Activated T-cell treated with anti-CD3 and anti-CD28 coated beads, Interleukin-2, amount 50 U/mL, for 24 hours (primary cell): ENCODE data around the gene LPXN.

Experiments
- DNase-seq: peaks from one replicate; pipeline ENCODE4 v3.0.0-alpha.2; 2020
- H3K27ac Mint-ChIP-seq: 2 replicates; pipeline ENCODE4 v1.8.0; 2020; ENCODE audit warnings: mild to moderate bottlenecking, mixed read lengths
- H3K27me3 Mint-ChIP-seq: 2 replicates; pipeline ENCODE4 v1.8.0; 2020; ENCODE audit warnings: mixed read lengths
- H3K36me3 Mint-ChIP-seq: 2 replicates; pipeline ENCODE4 v1.8.0; 2020; ENCODE audit warnings: low read depth, mixed read lengths
- H3K4me1 Mint-ChIP-seq: 2 replicates; pipeline ENCODE4 v1.8.0; 2020; ENCODE audit warnings: low read depth, mixed read lengths
- H3K4me3 Mint-ChIP-seq: 2 replicates; pipeline ENCODE4 v1.8.0; 2020; ENCODE audit warnings: mild to moderate bottlenecking, moderate library complexity, mixed read lengths
- H3K9me3 Mint-ChIP-seq: 2 replicates; pipeline ENCODE4 v1.8.0; 2020; ENCODE audit warnings: mixed read lengths

Gene LPXN

DNA sequence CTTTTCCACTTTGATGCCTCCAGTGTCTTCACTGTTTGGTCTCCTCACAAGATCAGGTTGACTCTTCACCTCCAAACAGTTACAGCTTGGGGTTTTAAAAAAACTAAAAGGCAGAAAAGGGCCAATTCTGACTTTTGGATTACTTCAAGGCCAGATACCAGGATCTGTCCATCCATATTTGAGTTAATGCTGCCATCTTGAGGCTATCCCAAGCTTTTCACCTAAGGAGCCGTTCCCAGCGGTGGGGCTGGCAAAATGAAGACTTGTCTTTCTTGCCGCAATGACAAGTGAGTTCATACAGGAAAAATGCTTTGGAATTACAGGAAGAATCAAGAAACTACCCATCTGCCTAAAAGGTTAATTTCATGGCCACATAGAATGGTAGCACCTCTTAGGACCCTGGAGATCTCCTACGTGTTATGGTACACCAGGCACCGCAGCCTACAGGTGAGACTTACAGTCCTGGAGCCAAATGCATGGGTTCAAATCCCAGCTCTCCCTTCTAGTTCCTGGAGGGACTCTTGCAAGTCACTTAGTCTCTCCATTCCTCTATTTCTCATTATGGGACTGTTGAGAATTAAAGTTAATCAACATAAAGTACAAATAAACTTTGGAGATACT lies 61.8 kb downstream of the LPXN start:
- Mint-ChIP-seq H3K9me3 (no peaks in the 10 kb centered on the region), H3K27me3 (no peaks in the 10 kb centered on the region), H3K27ac (no peak overlapping the region), H3K4me1 (no peaks in the 10 kb centered on the region), H3K36me3 (peaks cover 4% of the 10 kb centered on the region), H3K4me3 (no peak overlapping the region)
- DNase-seq: no peak

GRCh38 chr11:58511636-58512035 lies 64.0 kb downstream of the LPXN start:
- peaks cover 8% of the 10 kb centered on the region for H3K4me1 Mint-ChIP-seq
- H3K36me3 Mint-ChIP-seq: peaks cover 18% of the 10 kb centered on the region
- no peak overlapping the region for H3K4me3 Mint-ChIP-seq
- DNase-seq: no peak
- H3K9me3 Mint-ChIP-seq: no peaks in the 10 kb centered on the region
- H3K27me3 Mint-ChIP-seq: no peaks in the 10 kb centered on the region
- H3K27ac Mint-ChIP-seq: no peak overlapping the region

DNA sequence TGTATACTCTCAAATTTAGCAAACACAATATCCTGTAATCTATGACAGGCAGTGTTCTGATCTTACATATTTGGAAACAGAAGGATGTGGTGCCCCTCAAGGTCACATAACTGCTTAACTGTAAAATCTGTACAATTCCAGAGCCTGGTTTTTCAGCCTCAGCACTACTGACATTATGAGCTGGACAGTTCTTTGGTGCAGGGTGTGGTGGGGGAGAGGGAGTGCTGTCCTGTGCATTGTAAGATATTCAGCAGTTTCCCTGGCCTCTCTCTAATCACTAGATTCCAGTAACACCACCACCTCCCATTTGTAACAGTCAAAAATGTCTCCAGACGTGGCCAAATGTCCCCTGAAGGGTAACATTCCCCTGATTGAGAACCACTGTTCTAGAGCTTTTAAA lies 65.9 kb downstream of the LPXN start:
- DNase-seq: no peak
- Mint-ChIP-seq H3K9me3 (no peaks in the 10 kb centered on the region), H3K36me3 (peaks cover 30% of the 10 kb centered on the region), H3K4me3 (no peak overlapping the region), H3K27me3 (no peaks in the 10 kb centered on the region), H3K27ac (no peak overlapping the region), H3K4me1 (peaks cover 23% of the 10 kb centered on the region)

DNA sequence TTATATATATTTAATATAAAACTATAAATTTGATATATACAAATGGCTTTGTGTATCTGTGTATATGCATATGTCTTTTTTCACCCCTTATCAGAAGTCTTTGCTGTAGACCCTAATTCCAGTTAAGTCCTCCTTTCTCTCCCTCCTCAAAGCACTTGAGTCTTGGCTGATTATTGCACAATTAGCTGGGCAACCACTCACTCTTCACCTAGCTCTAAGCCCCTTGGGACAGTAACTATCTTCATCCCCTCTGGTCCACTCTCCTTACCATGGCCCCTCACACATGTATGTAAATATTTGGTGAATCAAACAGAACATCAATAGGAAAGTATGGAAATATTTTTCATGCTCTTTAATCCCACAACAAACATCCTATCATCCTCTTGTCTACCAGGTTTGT lies 66.8 kb downstream of the LPXN start:
- no peak overlapping the region for H3K4me3 Mint-ChIP-seq
- no peak overlapping the region for H3K27ac Mint-ChIP-seq
- no peaks in the 10 kb centered on the region for H3K27me3 Mint-ChIP-seq
- peaks cover 23% of the 10 kb centered on the region for H3K4me1 Mint-ChIP-seq
- H3K36me3 Mint-ChIP-seq: peaks cover 36% of the 10 kb centered on the region
- no peak for DNase-seq
- no peaks in the 10 kb centered on the region for H3K9me3 Mint-ChIP-seq

GRCh38 chr11:58508005-58508404 lies 67.7 kb downstream of the LPXN start, which contains the start of gene OR5B21:
OR5B21 (minus strand) TSS chr11:58508105; CDS start chr11:58508105, 0 bp downstream.
- Mint-ChIP-seq H3K9me3 (no peaks in the 10 kb centered on the region), H3K4me1 (peaks cover 23% of the 10 kb centered on the region), H3K4me3 (no peak within 1 kb of the TSS), H3K27me3 (no peaks in the 10 kb centered on the region), H3K27ac (no peak within 1 kb of the TSS), H3K36me3 (peaks cover 42% of the 10 kb centered on the region)
- DNase-seq: no peak

GRCh38 chr11:58507355-58507754 lies 68.3 kb downstream of the LPXN start:
- H3K9me3 Mint-ChIP-seq: no peaks in the 10 kb centered on the region
- H3K4me1 Mint-ChIP-seq: peaks cover 23% of the 10 kb centered on the region
- peaks cover 43% of the 10 kb centered on the region for H3K36me3 Mint-ChIP-seq
- no peak overlapping the region for H3K27ac Mint-ChIP-seq
- DNase-seq: no peak
- H3K27me3 Mint-ChIP-seq: no peaks in the 10 kb centered on the region
- no peak overlapping the region for H3K4me3 Mint-ChIP-seq

DNA sequence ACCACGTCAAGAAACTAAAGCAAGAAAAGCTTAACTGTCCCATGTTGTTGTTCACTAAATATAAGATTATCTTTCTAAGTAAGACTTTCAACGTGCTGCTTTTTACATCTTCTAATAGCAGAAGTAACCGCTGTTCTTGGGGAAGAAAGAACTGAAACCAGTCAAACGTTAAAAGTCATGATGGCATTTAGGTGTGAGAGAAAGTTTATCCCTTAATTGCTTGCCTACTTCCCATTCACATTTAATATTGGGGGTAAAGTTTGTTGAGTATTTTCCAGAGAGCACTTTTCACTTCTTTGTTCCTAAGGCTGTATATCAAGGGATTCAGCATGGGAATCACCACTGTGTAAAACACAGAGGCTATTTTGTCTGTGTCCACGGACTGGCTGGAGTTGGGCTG lies 68.7 kb downstream of the LPXN start:
- no peaks in the 10 kb centered on the region for H3K27me3 Mint-ChIP-seq
- no peak for DNase-seq
- peaks cover 43% of the 10 kb centered on the region for H3K36me3 Mint-ChIP-seq
- H3K4me3 Mint-ChIP-seq: no peak overlapping the region
- peaks cover 23% of the 10 kb centered on the region for H3K4me1 Mint-ChIP-seq
- peak overlapping the region; percentile 84 for H3K27ac Mint-ChIP-seq
- no peaks in the 10 kb centered on the region for H3K9me3 Mint-ChIP-seq

DNA sequence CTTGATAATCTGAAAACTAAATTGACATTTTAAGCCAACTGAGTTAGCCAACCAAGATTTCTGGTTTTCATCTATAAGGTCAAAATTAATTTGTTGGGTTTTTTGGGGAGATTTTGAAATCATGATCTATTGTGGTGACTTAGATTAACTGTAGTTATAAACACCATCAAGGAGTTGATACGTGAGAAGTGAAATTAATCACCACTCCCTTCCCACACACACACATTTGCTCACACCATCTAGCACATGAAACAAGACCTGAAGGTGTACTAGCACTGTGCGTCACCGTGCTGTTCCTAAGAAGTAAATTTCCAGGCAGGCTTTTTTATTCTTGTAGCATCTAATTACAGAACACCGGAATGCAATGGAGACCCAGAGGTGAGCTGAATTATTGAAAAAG lies 69.8 kb downstream of the LPXN start:
- Mint-ChIP-seq H3K27me3 (no peaks in the 10 kb centered on the region), H3K36me3 (peaks cover 43% of the 10 kb centered on the region), H3K9me3 (no peaks in the 10 kb centered on the region), H3K4me1 (peaks cover 23% of the 10 kb centered on the region), H3K4me3 (peak overlapping the region; percentile 5), H3K27ac (peak overlapping the region; percentile 84)
- no peak for DNase-seq

DNA sequence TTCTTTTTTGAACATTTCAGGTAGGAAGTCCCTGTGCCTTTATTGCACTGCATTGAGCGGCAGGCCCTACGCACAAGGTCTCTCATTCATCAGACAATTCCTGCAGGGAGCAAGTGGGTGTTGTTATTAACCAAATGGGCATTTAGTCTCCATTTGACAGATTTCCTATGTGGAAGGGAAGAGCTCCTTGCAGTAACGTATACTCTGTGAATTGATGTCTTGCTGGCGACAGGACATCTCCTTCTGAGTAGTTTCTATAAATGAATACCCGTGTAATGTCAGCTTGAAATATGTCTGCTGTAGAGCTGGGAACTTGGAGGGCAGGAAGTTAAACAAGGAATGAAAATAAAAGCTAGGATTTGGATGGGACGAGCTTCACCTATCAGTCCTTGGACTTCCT lies 71.4 kb downstream of the LPXN start:
- Mint-ChIP-seq H3K9me3 (no peaks in the 10 kb centered on the region), H3K27me3 (no peaks in the 10 kb centered on the region), H3K4me1 (peaks cover 23% of the 10 kb centered on the region), H3K4me3 (no peak overlapping the region), H3K36me3 (peaks cover 39% of the 10 kb centered on the region), H3K27ac (peak overlapping the region; percentile 1)
- DNase-seq: no peak

- no peak for DNase-seq
- H3K4me1 Mint-ChIP-seq: peaks cover 30% of the 10 kb centered on the region
- no peak overlapping the region for H3K4me3 Mint-ChIP-seq
- H3K27ac Mint-ChIP-seq: no peak overlapping the region
- H3K36me3 Mint-ChIP-seq: peaks cover 39% of the 10 kb centered on the region
- no peaks in the 10 kb centered on the region for H3K9me3 Mint-ChIP-seq
- no peaks in the 10 kb centered on the region for H3K27me3 Mint-ChIP-seq
These were observed 72.2 kb downstream of the LPXN start for GRCh38 chr11:58503361-58503856.

DNA sequence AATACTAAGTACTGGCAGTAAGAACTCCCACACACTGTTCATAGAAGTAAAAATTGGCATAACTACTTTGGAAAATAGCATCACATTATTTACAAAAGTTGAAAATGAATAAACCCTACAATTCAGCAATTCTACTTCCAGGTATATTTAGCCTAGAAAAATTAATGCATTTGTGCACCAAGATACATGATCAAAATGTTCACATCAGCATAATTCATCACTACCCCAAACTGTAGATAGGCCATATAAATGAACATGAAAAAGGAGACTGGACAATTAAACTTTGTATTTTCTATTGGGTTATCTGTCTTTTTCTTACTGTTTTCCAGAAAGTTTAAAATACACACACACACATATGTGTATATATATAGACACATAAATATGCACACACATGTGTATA lies 73.7 kb downstream of the LPXN start:
- Mint-ChIP-seq H3K4me3 (no peak overlapping the region), H3K4me1 (peaks cover 40% of the 10 kb centered on the region), H3K27me3 (no peaks in the 10 kb centered on the region)

DNA sequence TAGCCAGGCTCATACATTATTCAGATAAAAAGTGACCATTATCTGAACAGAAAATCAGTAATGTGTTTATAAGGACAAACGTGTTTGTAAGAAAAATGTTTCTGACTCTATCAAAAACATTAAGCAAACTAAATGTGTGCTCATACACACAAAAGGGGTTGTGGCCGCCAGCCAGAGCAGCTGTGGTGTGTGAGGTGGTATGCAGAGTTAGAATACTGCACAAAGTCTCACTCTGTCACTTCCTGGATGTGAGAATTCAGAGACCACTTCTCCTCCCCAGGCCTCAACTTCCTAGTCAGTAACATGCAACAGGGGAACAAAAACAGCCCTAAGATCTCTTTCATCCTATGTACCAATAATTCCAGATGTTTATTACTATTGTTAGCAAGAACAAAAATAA lies 77.2 kb downstream of the LPXN start:
- Mint-ChIP-seq H3K36me3 (peaks cover 8% of the 10 kb centered on the region), H3K9me3 (no peaks in the 10 kb centered on the region), H3K4me1 (peaks cover 43% of the 10 kb centered on the region), H3K27me3 (no peaks in the 10 kb centered on the region), H3K4me3 (no peak overlapping the region), H3K27ac (peak overlapping the region; percentile 83)
- DNase-seq: no peak

More for the DNA sequence above, 73.7 kb downstream of the LPXN start:
- no peak for DNase-seq
- Mint-ChIP-seq H3K27ac (no peak overlapping the region), H3K9me3 (no peaks in the 10 kb centered on the region), H3K36me3 (peaks cover 30% of the 10 kb centered on the region)

- Mint-ChIP-seq H3K36me3 (peaks cover 2% of the 10 kb centered on the region), H3K4me3 (no peak overlapping the region)
These were observed 77.7 kb downstream of the LPXN start for GRCh38 chr11:58497951-58498350.

DNA sequence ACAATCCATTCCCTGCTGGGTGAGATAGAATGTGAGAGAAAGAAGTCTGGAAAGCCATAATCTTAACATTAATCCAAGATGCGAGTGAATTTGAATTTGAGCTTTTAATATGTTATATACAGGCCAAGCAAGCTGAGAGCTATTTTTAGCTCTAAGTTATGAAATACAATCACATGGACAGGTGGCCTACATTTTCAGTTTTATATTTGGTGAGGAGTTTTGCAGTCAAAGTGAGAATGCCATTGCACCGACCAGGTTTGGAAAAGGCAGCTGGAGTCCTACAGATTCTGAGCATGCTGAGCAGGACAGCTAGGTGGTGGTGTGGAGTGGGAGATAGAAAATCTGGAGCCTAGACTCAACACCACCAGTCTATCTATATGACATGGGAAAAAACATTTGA lies 79.8 kb downstream of the LPXN start:
- Mint-ChIP-seq H3K4me3 (no peak overlapping the region), H3K4me1 (peaks cover 43% of the 10 kb centered on the region), H3K9me3 (no peaks in the 10 kb centered on the region), H3K27ac (no peak overlapping the region), H3K27me3 (no peaks in the 10 kb centered on the region), H3K36me3 (peaks cover 1% of the 10 kb centered on the region)
- DNase-seq: no peak

More at GRCh38 chr11:58497951-58498350, 77.7 kb downstream of the LPXN start:
- Mint-ChIP-seq H3K9me3 (no peaks in the 10 kb centered on the region), H3K27ac (peak overlapping the region; percentile 83), H3K4me1 (peaks cover 43% of the 10 kb centered on the region), H3K27me3 (no peaks in the 10 kb centered on the region)
- DNase-seq: no peak

GRCh38 chr11:58494101-58494500 lies 81.6 kb downstream of the LPXN start:
- H3K4me1 Mint-ChIP-seq: peaks cover 43% of the 10 kb centered on the region
- H3K27ac Mint-ChIP-seq: no peak overlapping the region
- H3K9me3 Mint-ChIP-seq: no peaks in the 10 kb centered on the region
- H3K36me3 Mint-ChIP-seq: peaks cover 1% of the 10 kb centered on the region
- H3K27me3 Mint-ChIP-seq: no peaks in the 10 kb centered on the region
- no peak for DNase-seq
- no peak overlapping the region for H3K4me3 Mint-ChIP-seq

GRCh38 chr11:58493676-58494075 lies 82.0 kb downstream of the LPXN start:
- no peak overlapping the region for H3K4me3 Mint-ChIP-seq
- H3K27ac Mint-ChIP-seq: no peak overlapping the region
- H3K9me3 Mint-ChIP-seq: no peaks in the 10 kb centered on the region
- peaks cover 1% of the 10 kb centered on the region for H3K36me3 Mint-ChIP-seq
- peaks cover 39% of the 10 kb centered on the region for H3K4me1 Mint-ChIP-seq
- DNase-seq: no peak
- no peaks in the 10 kb centered on the region for H3K27me3 Mint-ChIP-seq
